Measurements from ENCODE around the gene SPDL1. TPM values are rescaled to one million over a fixed set of nuclear protein-coding genes. Genes with fewer than 3 reads are reported as not detected.
A peak's percentile ranks its signal among the peaks of the same experiment; 100 is the strongest.

SPDL1 gene
- total RNA-seq, 2 experiments from 2014 or later: 40.1 to 40.2 TPM

DNA sequence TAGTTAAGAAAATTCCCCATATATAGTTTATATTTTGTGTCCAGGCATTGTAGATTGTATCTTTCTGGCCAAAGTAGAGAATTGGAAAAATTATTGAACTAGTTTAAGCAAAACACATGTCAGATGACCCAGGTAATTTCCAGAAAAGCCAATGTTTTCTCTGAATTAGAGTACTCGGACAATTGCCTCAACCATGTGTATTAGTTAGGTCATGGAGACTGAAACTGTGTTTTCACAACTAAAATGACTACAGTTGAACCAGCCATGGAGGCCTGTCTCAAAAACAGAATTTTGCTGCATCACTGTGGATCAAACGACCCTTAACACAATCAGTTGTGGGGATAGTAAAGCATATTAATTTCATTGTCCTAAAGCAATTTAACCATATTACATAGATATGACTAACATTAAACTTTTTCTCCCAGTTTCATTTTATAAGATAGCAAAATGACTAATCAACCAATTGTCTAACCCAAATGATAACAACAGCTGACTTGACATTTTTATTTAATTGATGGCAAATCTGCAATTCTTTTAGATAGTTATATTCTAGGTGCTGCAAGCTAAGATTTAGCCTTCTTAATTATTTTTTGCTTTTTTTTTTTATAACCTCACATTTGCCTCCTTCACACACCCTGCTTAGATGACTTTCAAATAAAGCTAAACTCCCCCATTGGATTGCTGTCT, 39.2 kb upstream of the SPDL1 start:
- DNase-seq (no peak), ATAC-seq (no peak)
- CTCF ChIA-PET: interaction anchor here (0.9 to 1.7 kb wide), 2 partner anchors 36 to 556 kb away, joined by 4 to 6 read pairs; no protein-coding TSS in a partner anchor
- H3K4me1 Mint-ChIP-seq (ENCODE audit: low read depth): no peaks in the 10 kb centered on the region
- no peaks in the 10 kb centered on the region for H3K9me3 Mint-ChIP-seq
- POLR2A ChIA-PET: no interaction called here
- H3K27me3 Mint-ChIP-seq: peaks cover 22% of the 10 kb centered on the region
- no peaks in the 10 kb centered on the region for H3K36me3 Mint-ChIP-seq (ENCODE audit: low read depth)
- TF ChIP-seq, protein P1, sequence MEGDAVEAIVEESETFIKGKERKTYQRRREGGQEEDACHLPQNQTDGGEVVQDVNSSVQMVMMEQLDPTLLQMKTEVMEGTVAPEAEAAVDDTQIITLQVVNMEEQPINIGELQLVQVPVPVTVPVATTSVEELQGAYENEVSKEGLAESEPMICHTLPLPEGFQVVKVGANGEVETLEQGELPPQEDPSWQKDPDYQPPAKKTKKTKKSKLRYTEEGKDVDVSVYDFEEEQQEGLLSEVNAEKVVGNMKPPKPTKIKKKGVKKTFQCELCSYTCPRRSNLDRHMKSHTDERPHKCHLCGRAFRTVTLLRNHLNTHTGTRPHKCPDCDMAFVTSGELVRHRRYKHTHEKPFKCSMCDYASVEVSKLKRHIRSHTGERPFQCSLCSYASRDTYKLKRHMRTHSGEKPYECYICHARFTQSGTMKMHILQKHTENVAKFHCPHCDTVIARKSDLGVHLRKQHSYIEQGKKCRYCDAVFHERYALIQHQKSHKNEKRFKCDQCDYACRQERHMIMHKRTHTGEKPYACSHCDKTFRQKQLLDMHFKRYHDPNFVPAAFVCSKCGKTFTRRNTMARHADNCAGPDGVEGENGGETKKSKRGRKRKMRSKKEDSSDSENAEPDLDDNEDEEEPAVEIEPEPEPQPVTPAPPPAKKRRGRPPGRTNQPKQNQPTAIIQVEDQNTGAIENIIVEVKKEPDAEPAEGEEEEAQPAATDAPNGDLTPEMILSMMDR (IDR thresholded peaks at IDR 0.05): no peak
- no peak overlapping the region for H3K27ac Mint-ChIP-seq
- no peak overlapping the region for H3K4me3 Mint-ChIP-seq
- intact Hi-C loops (cut with micrococcal nuclease): no loop called here

- intact Hi-C loops (cut with micrococcal nuclease): no loop called here
- no peak overlapping the region for H3K4me3 Mint-ChIP-seq
- no peaks in the 10 kb centered on the region for H3K9me3 Mint-ChIP-seq
- DNase-seq: peak; percentile 7
- ChIA-PET CTCF (interaction anchor here (0.7 to 1.7 kb wide), 3 partner anchors 35 to 557 kb away, joined by 3 to 6 read pairs (median 4); no protein-coding TSS in a partner anchor), POLR2A (no interaction called here)
- no peak overlapping the region for H3K27ac Mint-ChIP-seq
- peak; percentile 87 for ATAC-seq
- TF ChIP-seq, protein P1 (IDR thresholded peaks at IDR 0.05): no peak
- H3K36me3 Mint-ChIP-seq (ENCODE audit: low read depth): no peaks in the 10 kb centered on the region
- peaks cover 32% of the 10 kb centered on the region for H3K27me3 Mint-ChIP-seq
- H3K4me1 Mint-ChIP-seq (ENCODE audit: low read depth): no peaks in the 10 kb centered on the region
Measured at GRCh38 chr5:169545762-169546161, 37.8 kb upstream of the SPDL1 start.

DNA sequence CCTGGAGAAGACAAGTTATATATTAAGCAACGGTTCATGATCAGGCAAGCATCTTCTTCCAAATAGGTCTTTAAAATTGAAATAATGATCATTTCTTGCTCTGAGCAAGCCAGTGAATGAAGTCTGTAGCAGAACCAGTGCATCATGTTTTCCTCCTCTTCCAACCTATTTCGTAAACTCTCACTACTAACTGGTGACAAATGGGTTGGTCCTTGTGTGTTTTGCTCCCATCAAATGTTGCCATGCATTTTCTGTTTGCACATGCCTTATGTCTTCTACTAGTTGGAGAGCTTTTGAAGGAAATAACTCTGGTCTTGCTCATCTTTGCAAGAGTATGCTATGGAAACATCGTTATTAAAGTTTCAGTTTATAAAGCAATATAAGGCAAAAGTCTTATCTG, 37.2 kb upstream of the SPDL1 start:
- CTCF ChIA-PET: interaction anchor here (1.7 kb wide), 1 partner anchor 34 kb away, joined by 6 read pairs; no protein-coding TSS in a partner anchor
- Mint-ChIP-seq H3K27me3 (peaks cover 35% of the 10 kb centered on the region), H3K4me3 (no peak overlapping the region), H3K9me3 (no peaks in the 10 kb centered on the region), H3K27ac (no peak overlapping the region), H3K4me1 (ENCODE audit: low read depth) (no peaks in the 10 kb centered on the region), H3K36me3 (ENCODE audit: low read depth) (no peaks in the 10 kb centered on the region)
- no peak for ATAC-seq
- POLR2A ChIA-PET: no interaction called here
- TF ChIP-seq, protein P1 (IDR thresholded peaks at IDR 0.05): no peak
- no peak for DNase-seq
- intact Hi-C loops (cut with micrococcal nuclease): no loop called here

- no peaks in the 10 kb centered on the region for H3K9me3 Mint-ChIP-seq
- no peak overlapping the region for H3K27ac Mint-ChIP-seq
- peaks cover 39% of the 10 kb centered on the region for H3K27me3 Mint-ChIP-seq
- intact Hi-C loops (cut with micrococcal nuclease): no loop called here
- TF ChIP-seq, protein P1 (IDR thresholded peaks at IDR 0.05): no peak
- H3K36me3 Mint-ChIP-seq (ENCODE audit: low read depth): no peaks in the 10 kb centered on the region
- DNase-seq (no peak), ATAC-seq (no peak)
- H3K4me3 Mint-ChIP-seq: no peak overlapping the region
- ChIA-PET POLR2A (no interaction called here), CTCF (no interaction called here)
- no peaks in the 10 kb centered on the region for H3K4me1 Mint-ChIP-seq (ENCODE audit: low read depth)
Measured at GRCh38 chr5:169547508-169547907, 36.1 kb upstream of the SPDL1 start.

DNA sequence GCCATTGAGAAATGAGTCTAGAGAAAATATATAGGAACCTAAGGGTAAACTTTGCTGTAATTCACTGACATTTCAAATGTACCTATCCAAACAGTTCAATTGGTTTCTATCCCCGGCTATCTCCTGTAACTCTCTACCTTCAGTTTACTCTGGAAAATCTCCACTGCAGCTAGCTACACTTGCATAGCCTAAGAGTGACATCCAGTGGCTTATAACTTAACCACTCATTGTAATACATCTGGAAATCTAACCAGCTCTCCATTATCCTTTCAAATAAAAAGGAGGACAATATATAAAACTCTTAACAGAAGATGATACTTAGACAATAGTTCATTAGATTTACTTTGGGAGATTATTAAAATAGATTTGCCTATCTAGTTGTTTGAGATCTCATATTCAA, 35.3 kb upstream of the SPDL1 start:
- POLR2A ChIA-PET: no interaction called here
- no peak overlapping the region for H3K27ac Mint-ChIP-seq
- ATAC-seq (no peak), DNase-seq (no peak)
- peaks cover 44% of the 10 kb centered on the region for H3K27me3 Mint-ChIP-seq
- H3K4me3 Mint-ChIP-seq: no peak overlapping the region
- intact Hi-C loops (cut with micrococcal nuclease): no loop called here
- no peaks in the 10 kb centered on the region for H3K4me1 Mint-ChIP-seq (ENCODE audit: low read depth)
- H3K36me3 Mint-ChIP-seq (ENCODE audit: low read depth): no peaks in the 10 kb centered on the region
- TF ChIP-seq, protein P1 (IDR thresholded peaks at IDR 0.05): no peak
- H3K9me3 Mint-ChIP-seq: no peaks in the 10 kb centered on the region
- CTCF ChIA-PET: no interaction called here

Measured in activated CD8-positive, alpha-beta T cell treated with anti-CD3 and anti-CD28 coated beads for 36 hours (primary cell).